HPDE6-E6E7 (cell line): Measurements from ENCODE around the gene ARHGAP19.

ENCODE experiments used
- DNase-seq: peaks from one replicate; pipeline ENCODE4 v3.0.0; 2011; ENCODE audit warnings: missing footprints; ENCODE audit errors: extremely low spot score

The ARHGAP19 gene, protein sequence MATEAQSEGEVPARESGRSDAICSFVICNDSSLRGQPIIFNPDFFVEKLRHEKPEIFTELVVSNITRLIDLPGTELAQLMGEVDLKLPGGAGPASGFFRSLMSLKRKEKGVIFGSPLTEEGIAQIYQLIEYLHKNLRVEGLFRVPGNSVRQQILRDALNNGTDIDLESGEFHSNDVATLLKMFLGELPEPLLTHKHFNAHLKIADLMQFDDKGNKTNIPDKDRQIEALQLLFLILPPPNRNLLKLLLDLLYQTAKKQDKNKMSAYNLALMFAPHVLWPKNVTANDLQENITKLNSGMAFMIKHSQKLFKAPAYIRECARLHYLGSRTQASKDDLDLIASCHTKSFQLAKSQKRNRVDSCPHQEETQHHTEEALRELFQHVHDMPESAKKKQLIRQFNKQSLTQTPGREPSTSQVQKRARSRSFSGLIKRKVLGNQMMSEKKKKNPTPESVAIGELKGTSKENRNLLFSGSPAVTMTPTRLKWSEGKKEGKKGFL

DNA sequence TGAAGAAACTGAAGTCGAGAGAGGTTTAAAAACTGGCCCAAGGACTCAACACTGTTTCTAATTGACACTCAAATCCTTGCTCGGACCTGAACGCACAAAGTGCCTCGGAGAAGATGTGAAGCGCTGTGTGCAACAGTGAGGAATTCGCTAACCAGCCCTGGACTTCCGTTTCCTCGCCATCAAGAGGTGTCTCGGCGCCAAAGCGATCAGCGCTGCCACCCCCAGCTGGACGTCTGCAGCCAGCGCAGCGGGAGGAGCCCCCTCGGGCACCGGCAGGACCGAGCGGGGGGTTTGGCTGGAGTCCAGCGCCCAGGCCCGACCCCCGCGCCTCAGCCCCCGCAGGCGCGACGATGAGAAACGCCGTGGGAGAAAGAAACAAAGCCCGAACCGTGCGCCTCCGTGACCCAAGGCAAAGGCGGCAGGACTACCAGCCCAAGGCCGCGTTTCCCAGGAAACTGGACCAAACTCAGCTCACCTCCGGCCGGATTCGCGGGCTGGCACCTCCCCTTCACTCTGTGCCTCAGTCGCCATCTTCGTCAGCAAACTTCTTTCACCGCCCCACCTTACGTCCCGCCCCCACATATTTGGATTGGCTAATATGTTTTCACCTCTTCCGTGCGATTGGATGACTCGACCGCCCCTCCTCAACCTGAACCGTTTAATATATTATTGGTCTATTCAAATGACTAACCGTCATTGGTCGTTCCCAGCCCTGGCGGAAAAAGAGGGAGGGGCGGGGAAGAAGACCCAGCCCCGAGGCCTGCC, at the start of gene ARHGAP19:
Gene ARHGAP19, minus strand, starts transcription at position 541 of the 765 bp plus-strand sequence. Its CDS starts 10 bp downstream, at position 531.
- DNase-seq: peak; percentile 95

DNA sequence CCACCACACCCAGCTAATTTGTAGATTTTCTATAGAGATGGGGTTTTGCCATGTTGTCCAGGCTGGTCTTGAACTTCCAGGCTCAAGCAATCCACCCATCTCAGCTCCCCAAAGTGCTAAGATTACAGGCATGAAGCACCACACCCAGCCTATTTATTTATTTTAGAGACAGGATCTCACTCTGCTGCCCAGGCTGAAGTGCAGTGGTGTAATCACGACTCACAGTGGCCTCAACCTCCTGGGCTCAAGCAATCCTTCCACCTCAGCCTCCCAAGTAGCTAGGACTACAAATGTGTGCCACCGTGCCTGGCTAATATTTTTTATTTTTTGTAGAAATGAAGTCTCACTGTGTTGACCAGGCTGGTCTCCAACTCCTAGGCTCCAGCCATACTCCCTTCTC, 49.0 kb upstream of the ARHGAP19 start:
- DNase-seq: no peak

DNA sequence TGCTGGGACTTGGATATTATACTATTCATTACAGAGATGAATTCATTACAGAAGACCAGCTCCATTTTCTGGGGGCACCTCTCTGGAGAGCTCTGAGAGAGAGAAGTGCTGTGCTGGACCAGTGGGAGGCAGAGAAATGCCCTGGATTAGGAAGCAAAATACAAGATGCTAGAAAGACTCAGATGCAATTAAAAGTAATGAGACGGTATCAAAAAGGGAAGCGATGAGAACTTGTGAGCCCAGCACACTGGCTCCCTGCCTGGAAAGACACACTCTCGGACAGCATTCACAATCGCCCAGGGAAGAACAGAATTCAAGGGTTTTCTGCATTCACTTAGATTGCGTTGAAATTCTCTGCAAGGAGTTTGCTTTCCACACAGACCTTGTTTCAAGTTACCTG, 45.6 kb upstream of the ARHGAP19 start:
- DNase-seq: no peak

GRCh38 chr10:97336942-97337831, 44.8 kb upstream of the ARHGAP19 start:
- no peak for DNase-seq

DNA sequence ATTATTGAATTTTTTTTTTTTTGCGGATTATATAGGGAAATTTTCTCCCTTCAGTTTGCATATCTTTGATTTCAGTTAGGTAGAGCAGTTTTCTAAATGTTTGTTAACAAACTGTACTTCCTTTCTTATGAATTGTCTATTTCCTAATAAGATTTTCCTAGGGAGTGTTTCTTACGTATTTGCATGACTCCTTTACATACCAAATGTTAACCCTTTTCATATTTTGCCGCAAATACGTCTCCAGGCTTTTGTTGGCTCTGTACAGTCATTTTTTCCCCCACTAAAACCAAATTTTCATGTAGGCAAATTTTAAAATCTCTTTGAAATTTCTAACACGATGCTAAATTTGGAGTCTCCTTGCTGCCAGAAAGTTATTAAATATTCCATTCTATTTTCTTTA, 44.0 kb upstream of the ARHGAP19 start:
- DNase-seq: no peak

DNA sequence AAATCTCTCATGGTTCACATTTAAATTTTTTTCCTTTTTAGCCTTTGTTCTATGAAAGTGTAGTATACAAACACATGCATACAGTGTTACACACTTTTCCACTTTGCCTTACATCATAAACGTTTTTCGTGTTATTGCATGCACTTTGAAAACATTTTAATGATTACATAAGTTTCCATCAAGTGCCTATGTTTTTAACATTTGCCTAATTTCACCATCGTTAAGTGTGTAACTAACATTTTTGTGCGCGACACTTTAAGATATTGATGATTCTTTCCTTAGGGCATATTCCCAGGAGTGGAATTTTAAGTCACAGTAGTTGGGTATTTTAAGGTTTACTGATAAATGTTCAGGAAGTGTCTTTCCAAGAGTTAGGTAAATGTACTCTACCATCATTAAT, 43.6 kb upstream of the ARHGAP19 start:
- no peak for DNase-seq

GRCh38 chr10:97335188-97335619, 42.8 kb upstream of the ARHGAP19 start:
- DNase-seq: no peak

DNA sequence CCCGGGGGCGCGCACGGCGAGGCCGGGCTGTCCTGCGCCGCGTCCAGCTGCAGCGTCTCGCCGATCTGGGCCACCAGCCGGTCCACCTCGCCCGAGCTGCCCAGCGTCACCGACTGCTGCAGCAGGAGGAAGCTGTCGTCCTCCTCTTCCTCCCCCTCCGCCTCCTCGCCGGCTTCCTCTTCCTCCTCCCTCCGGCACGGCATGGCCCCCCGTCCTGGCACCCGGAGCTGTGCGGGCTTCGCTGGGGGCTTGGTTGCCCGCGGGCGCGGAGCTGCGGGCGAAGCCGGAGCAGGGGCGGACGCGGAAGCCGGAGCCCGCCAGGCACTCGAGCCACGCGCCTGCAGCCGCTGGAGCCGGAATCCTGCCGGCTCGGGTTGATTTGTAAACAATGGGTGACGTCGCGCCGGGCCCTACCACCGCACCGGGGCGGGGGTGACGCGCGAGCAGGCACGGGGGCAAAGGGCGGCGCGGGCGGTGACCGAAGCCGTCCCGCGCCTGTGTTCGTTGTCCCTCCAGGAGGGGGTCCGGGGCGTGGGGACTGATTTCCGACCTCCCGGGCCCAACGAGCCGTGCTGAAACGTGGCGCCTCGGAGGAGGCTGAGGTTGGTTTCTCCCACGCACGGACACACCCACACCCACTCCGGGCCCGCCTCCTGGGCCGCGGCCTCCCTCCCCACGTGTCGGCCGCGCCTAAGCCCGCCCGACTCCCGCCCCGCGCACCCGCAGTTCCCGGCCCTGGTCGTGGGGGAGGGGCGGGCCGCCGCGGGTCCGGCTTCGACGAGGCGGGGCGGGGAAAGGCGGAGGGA, 42.1 kb upstream of the ARHGAP19 start, which contains the start of gene FRAT2:
Gene FRAT2, minus strand, starts transcription at position 360 of the 806 bp plus-strand sequence. Its CDS starts 157 bp downstream, at position 203.
- DNase-seq: peak; percentile 87

DNA sequence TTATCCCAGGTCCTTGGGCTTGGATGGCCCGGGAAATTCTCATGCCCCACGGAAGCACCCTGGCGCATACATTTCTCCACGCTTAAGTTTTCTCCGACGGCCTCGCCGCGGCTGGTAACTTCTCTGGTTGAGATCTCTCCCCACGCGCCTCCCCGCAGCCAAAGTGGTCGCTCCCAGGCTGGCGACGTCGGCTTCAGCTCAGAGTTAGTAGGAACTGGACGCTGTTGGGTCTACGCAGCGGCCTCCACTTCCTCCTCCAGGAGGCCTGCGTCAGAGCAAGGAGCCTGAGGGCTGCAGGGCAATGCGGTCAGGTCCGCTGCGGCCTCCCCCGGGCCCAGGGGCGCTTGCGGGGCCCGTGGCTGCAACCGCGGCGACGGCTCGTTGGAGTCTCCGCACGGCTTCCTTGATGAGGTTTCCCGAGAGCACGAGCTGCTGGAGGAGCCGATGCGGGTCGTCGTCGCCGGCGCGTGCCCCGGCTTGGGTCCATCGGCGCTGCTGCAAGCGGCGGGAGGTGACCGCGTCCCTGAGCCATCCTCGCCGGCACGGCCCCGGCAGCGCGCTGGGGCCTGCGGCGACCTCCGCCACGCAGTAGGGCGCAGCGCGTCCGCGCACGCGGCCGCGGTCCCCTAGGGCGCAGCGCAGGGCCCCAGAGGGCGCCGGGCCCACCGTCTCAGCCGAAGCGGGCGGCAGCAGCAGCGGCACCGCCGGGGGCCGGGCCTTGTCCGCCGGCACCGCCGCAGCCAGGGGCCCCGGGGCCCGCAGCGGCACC, 41.3 kb upstream of the ARHGAP19 start:
- DNase-seq: no peak

- no peak for DNase-seq
These were observed 40.8 kb upstream of the ARHGAP19 start for GRCh38 chr10:97333351-97333600.

GRCh38 chr10:97332591-97333350, 40.3 kb upstream of the ARHGAP19 start:
- peak; percentile 69 for DNase-seq

GRCh38 chr10:97331153-97331703, 38.8 kb upstream of the ARHGAP19 start:
- no peak for DNase-seq

DNA sequence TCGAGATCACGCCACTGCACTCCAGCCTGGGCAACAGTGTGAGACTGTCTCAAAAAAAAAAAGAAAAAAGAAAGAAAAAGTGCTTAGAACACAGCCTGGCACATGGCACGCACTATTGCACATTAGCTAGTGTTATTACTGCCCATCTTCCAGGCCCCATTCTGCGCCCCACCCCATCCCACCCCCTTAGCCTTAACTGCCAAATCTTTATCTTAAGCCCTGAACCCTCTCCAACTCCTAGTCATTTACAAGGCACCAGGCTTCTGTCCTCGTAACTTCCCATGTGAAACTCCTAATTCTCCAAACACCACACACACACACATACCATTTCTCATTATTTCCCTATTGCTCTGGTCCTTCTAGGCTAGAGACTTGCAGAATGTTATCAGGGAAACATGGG, 37.3 kb upstream of the ARHGAP19 start:
- no peak for DNase-seq

- DNase-seq: no peak
These were observed 36.4 kb upstream of the ARHGAP19 start for GRCh38 chr10:97328646-97329453.

DNA sequence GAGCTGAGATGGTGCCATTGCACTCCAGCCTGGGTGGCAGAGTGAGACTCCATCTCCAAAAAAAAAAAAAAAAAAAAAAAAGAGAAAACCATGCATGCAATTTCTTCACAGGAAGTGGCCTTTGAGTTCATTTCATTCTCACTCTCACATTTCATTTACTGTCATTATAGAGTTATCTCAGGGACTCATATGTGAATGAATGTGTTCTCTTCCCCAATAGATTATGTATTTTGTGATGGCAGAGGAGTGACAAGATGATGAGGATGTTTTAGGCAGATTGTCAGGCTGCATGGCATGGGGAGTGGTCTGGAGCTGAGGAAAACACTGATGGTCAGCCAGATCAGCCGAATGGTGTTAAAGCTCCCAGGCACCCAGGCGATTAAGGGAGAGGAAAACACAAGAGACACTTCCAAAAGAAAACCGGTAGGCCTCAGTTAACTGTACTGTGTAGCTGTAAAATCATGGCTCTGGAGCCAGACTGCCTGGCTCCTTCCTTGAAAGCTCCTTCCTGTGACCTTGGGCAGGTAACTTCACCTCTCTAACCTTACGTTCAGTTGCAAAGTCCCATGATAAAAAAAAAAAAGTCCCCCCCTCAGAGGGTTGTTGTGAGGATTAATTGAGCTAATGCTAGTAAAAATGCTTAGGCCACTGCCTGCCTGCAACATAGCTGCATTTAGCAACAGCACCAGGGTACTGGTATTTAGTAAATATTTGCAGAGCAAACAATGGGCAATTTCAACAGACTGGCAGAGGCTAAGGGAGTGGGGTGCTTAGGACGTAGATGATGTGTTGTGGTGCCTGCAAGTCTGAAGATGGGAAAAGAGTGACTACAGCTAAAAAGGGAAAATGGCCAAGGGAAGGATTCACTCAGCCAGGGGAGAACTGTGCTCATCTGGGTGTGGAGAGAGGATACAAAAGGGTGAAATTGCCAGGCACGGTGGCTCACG, 35.2 kb upstream of the ARHGAP19 start:
- no peak for DNase-seq

DNA sequence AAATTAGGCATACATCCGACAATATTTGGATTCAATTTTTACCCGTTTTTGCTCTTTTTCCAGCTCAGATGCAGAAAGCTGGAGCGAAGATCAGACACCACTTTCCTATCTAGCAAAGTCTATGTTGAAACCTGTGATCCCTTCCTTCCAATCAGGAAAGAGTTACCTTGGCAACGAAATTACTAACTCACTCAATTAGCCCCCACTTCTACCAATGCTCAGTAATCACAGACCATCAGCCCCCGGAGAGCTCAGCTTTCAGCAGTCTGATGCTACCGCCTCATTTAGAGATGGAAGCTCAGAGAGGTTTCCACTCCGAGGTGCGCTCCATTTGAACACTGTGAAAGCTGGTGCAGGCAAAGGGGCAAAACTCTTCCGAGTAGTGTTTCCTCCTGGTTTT, 33.3 kb upstream of the ARHGAP19 start:
- DNase-seq: no peak

- DNase-seq: no peak
These were observed 31.1 kb upstream of the ARHGAP19 start for GRCh38 chr10:97323501-97323900.
